ENCODE measurements around the gene KMT2E.

DNA sequence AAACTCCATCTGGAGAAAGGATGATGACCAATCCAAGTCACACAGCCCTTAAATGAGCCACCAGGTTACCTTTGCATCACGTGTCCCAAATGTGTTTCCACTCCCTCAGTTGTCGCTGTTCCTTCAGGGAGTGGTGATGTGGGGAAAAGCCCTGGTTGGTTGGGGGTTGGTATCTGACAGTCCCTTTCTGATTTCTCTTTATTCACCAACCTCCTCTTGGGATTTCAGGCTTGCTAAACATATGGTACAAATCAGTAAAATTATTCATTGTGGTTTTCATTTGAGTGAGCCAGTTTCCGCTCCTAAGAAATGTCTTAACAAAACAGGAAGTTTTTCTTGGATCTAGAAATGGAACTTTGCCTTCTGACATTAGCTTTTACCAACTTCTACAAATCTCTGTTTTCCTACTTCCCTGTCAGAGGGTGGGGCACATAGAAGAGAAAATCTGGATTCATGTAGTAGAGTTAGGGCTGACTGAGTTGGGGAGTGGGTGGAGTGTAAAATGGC lies 40.0 kb upstream of the KMT2E start:
- TF ChIP-seq, protein P1, sequence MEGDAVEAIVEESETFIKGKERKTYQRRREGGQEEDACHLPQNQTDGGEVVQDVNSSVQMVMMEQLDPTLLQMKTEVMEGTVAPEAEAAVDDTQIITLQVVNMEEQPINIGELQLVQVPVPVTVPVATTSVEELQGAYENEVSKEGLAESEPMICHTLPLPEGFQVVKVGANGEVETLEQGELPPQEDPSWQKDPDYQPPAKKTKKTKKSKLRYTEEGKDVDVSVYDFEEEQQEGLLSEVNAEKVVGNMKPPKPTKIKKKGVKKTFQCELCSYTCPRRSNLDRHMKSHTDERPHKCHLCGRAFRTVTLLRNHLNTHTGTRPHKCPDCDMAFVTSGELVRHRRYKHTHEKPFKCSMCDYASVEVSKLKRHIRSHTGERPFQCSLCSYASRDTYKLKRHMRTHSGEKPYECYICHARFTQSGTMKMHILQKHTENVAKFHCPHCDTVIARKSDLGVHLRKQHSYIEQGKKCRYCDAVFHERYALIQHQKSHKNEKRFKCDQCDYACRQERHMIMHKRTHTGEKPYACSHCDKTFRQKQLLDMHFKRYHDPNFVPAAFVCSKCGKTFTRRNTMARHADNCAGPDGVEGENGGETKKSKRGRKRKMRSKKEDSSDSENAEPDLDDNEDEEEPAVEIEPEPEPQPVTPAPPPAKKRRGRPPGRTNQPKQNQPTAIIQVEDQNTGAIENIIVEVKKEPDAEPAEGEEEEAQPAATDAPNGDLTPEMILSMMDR (IDR thresholded peaks at IDR 0.05), result no peak
- no peak for TF ChIP-seq POLR2A (IDR thresholded peaks at IDR 0.05)
